SIG-M5 (cell line): ENCODE results near the gene METTL26.

Source experiments
- DNase-seq: peaks from one replicate; lab custom pipeline; 2025; lab: John Stamatoyannopoulos, UW

METTL26 gene

DNA sequence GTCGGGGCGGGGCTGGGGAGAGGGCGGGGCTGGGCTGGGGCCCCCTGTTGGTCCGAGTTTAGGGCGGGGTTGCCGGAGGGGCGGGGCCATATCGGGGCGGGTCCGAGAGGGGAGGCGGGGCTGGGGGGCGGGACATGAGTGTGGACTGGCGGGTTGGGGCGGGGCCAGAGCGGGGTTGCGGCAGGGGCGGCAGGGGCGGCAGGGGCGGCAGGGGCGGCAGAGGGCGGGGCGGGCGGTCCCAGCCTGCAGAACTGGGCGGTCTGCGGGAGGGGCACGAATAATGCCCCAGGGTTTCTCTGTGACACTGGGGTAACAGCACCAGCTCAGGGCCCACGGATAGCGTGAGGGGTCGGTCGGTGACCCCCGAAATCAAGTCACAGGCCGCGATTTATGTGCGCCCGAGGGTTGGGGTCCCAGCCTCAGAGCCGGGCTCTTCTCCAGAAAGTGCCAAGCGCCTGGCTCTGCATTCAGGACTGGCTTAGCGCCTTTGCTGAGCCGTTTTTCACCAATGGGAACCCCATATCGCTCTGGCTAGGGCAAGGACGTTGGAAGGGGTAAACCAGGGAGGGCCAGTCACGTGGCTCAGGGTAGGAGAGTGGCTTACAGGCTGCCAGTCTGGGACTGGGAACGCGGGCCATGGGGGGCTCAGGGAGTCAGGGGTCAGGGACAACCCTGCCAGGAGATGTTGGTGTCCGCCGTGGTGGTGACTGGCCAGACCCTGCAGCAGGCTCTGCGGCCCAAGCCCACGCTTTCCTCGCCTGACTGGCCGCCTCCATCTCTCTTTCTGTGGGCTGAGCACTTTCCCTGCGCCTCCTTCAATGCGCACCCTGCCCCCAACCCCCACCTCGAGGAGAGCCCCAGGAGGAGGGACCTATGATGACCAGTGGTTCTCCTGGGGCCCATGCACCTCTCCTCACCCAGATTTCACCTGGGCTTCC is 1.2 kb upstream of the METTL26 start:
- DNase-seq: no peak

DNA sequence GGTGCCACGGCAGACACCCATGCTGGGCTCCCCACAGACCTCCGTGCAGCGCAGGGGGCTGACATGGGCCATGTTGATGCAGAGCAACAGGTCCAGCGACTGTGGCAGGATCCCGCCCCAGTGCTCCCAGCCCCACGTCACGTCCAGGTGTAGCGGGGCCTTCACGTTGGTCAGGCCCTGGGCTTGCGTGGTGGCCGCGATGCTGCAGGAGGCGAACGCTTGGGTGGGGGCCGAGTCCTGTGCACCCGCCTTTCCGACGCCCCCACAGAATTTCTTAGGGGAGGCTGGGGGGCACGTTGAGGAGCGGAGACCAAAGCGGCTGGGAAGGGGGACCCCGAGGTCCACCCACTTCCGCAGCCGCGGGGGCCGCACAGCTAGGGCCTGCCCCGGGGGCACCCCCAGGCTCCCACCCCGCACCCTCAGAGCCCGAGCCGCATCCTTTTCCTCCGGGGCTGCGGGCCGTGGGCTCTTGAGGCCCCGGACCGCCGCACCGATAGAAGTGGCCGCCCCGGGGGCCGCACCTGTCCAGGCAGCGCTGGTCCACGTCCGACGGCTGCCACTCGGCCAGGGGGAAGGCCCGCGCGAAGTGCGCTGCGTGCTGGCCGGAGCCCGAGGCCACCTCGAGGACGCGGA is 416 bp downstream of the METTL26 start:
- DNase-seq: no peak

DNA sequence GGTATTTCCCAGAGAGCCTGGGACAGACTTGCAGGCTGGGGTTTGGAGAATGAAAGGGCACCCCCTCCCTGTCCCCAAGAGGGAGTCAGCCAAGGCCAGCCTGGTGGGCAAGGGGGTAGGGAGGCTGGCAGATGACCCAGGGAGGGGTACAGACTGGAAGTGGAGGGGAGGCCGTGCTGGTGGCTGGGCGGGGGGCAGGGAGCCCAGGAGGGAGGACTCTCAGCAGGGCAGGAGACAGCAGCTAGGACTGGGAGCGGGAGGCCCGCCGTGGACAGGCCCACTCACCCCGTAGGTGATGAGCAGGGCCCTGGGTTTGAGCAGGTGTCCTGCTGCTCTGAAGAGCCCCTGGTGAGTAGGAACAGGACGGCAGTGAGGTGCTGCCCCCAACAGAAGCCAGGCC is 1.1 kb downstream of the METTL26 start:
- no peak for DNase-seq

DNA sequence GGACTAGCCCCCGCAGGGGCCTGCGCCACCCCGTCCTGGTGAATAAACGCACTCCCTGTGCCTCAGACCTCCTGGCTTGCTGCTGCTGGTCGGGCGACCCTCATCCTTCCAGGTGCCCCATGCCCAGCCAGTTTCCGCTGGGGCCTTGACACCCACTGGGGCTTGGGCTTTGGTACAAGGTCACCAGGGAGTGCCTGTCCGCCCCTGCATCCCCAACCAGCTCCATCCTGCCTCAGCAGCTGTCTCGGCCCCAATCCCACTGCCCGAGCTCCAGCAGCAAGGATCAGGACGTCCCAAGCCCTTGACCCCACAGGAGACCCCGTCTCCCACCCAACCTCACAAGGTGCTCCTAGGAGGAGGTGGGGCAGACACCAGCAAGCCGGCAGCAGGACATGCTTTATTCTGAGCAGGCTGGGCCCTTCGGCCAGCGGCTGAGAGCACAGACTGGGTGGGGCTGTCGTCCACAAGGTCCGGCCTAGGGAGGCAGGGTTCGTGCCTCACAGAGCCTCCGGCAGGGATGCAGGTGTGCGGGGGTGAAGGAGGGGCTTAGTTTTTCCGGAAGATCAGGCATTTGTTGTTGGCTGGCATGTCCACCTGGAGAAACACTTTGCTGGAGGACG is 1.9 kb downstream of the METTL26 start:
- DNase-seq: no peak

DNA sequence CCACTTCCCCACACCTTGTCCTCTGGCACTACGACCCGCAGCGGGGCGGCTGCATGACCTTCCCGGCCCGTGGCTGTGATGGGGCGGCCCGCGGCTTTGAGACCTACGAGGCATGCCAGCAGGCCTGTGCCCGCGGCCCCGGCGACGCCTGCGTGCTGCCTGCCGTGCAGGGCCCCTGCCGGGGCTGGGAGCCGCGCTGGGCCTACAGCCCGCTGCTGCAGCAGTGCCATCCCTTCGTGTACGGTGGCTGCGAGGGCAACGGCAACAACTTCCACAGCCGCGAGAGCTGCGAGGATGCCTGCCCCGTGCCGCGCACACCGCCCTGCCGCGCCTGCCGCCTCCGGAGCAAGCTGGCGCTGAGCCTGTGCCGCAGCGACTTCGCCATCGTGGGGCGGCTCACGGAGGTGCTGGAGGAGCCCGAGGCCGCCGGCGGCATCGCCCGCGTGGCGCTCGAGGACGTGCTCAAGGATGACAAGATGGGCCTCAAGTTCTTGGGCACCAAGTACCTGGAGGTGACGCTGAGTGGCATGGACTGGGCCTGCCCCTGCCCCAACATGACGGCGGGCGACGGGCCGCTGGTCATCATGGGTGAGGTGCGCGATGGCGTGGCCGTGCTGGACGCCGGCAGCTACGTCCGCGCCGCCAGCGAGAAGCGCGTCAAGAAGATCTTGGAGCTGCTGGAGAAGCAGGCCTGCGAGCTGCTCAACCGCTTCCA is 2.6 kb downstream of the METTL26 start:
- DNase-seq: no peak

DNA sequence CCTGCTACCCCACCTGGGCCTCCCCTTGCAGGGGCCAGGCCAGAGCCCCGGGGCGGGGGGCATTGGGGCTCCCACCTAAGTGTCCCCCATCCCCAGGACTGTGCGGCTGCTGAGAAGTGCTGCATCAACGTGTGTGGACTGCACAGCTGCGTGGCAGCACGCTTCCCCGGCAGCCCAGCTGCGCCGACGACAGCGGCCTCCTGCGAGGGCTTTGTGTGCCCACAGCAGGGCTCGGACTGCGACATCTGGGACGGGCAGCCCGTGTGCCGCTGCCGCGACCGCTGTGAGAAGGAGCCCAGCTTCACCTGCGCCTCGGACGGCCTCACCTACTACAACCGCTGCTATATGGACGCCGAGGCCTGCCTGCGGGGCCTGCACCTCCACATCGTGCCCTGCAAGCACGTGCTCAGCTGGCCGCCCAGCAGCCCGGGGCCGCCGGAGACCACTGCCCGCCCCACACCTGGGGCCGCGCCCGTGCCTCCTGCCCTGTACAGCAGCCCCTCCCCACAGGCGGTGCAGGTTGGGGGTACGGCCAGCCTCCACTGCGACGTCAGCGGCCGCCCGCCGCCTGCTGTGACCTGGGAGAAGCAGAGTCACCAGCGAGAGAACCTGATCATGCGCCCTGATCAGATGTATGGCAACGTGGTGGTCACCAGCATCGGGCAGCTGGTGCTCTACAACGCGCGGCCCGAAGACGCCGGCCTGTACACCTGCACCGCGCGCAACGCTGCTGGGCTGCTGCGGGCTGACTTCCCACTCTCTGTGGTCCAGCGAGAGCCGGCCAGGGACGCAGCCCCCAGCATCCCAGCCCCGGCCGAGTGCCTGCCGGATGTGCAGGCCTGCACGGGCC is 3.4 kb downstream of the METTL26 start:
- no peak for DNase-seq

DNA sequence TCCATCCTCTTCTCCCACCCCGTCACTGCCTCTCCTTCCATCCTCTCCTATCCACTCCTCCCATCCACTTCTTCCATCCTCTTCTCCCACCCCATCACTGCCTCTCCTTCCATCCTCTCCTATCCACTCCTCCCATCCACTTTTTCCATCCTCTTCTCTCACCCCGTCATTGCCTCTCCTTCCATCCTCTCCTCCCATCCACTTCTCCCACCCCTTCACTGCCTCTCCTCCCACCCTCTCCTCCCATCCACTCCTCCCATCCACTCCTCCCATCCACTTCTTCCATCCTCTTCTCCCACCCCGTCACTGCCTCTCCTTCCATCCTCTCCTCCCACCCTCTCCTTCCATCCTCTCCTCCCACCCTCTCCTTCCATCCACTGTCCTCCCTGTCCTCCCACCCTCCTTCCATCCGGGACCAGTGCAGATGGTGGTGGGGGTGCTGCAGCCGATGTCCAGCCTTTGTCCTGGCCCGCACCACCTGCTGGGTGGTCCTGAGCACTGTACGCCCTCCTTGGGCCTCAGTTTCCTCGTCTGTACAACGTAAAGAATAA is 4.2 kb downstream of the METTL26 start:
- no peak for DNase-seq

DNA sequence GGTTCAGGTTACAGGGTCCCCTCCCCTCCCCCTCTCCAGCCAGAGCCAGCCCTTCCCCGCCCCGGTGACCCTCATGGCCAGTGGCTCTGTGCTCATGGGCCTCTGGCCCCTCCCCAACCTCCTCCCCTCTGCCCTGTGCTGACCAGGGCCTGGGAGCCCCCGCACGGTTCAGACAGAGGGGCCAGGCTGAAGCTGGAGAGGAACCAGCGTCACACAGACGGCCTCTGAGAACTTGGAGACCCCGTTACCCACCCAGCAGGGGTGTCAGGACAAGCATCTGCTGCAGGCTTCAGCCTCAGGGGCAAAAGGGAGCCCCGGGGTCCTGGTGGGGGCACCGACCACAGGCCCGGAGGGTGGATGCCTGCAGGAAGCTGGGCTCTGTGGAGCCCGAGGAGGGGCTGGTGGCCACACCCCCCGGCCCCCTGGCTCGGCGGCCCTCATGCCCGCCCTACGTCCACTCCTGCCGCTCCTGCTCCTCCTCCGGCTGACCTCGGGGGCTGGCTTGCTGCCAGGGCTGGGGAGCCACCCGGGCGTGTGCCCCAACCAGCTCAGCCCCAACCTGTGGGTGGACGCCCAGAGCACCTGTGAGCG is 5.2 kb downstream of the METTL26 start, which contains the start of gene WFIKKN1:
Gene WFIKKN1, plus strand, starts transcription at position 171 of the 591 bp plus-strand sequence. Its CDS starts 269 bp downstream, at position 440.
- no peak for DNase-seq

DNA sequence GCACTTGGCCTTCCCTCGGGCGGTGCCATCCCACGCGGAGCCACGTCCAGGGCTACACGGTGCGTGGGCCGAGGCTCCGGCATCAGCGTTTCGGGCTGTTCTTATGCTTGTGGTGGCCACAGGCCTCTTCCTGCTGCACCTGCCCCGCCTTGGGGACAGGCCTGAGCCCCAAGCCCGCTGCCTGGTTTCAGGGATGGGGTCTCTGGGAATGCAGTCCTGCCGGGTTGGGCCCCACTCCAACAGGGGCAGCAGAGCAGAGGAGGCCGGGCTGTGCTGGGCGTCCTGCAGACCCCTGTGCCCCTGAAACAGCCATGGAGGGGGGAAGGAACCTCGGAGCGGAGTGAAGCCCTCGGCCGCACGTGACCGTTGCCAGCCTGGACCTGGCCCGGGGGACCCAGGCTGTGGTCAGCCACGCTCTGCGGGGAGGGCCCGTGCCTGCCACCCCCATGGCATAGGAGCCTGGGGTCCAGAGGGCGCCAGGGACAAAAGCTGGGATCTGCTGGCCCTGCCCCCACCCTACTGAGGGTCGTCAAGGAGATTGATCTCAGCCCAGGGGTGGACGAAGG is 5.8 kb downstream of the METTL26 start:
- DNase-seq: no peak

DNA sequence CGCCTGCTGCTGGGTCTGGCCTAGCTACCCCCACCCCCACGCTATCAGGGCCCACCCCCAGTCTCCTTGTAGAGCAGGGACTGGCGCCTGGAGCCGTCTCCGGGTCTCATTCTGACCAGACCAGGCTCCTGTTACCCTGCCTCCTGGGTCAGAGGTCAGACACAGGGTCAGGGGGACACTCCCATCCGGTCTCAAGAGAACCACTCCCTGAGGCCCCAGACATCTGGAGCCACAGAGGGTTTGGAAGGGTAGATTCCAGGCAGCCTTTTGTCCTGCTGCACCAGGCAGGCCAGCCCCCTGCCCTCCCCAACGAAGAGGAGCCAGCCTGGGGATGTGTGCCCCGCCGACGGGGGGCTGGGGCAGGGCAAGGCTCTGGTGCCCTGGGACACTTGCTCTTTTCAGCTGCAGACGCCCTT is 6.3 kb downstream of the METTL26 start:
- no peak for DNase-seq

DNA sequence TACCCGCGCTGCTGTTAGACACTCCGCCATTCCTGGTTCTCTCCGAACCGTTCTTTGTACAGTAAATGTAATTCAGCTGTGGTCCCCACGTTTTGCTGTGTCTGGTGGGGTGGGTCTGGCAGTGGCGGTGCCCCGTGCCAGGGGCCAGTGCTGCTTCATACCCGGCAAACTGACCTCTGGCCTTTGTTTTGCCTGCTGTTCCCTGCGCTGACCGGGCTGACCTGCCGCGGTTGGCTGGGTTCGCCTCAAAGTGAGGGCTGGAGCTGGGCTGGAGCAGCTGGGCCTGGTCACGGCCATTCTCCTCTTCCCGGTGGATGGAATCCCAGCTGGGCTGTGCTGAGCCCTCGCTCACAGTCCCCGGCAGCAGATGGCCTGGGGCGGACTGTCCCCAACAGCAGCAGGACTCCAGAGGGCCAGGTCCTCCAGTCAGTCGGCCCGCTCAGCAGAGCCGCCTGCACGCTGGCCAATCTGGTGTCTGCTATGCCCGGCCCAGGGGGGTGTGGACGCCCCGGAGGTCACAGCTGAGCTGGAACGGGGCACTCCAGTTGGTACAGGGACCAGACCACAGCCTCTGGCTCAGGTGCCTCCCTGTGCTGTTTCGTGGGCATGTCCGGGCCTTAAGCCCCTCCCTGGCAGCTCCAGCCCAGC is 6.8 kb downstream of the METTL26 start:
- DNase-seq: no peak

DNA sequence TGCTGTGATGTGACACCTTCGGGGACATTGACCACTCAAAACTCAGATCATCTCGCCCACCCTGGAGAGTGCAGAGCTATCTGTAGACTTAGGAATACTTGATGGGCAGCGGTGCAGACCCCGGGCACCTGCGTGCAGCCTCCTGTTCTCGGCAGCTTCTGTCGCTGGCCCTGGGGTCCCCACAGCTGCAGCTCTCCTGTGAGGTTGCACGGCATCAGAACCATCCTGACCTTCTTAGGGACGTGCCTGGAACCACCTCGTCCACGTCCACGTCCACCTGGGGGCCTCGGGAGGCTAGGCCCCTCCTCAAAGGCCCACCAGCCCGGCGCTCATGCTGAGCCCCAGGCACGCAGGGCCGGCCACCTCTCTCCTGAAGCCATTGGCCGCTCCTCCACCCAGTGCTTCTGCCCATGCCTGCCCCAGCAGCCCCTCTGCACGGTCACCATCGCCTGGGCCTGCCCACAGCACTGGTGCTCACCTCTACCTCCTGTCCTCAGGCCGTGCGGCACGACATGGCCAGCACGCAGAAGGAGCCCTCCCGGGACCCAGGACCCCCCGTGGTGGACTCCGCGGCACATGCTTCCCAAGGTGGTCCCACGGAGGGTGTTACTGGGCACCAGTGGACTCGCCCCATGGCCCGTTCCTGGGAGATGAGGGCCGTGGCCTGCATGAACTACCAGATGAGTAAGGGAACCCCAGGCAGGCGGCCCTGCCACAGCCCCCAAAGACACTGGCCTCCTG is 7.6 kb downstream of the METTL26 start:
- no peak for DNase-seq

DNA sequence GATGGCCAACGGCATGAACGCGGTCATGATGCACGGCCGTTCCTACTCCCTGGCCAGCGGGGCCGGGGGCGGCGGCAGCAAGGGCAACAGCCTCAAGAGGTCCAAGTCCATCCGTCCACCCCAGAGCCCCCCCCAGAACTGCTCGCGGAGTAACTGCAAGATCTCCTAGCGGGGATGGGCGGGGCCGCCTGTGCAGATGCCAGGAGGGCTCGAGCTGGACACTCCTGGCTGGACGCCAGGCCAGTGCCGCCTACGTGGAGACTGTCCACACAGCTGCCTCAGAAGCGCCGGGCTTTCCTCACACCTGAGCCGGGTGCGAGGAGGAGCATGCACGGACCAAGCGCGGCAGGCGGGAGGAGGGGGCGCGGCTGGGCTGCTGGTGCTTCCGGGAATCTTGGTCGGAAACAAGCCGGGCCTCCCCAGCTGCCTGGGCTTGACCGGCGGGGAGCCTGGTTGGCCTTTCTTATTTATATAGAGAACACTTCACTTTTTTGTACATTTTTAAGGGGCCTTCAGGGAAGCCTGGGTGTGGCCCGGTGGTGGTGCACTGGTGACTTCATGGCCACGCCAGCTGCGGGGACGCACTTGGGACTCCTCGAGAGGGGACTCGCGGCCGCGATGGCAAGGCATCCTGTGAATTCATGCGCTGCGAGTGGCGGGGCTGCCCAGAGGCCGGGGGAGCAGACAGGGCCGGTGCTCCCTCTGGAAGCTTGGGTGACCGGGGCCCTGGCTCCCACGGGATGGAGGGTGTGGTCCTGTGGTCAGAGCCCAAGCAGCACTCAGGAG is 8.5 kb downstream of the METTL26 start:
- DNase-seq: no peak

DNA sequence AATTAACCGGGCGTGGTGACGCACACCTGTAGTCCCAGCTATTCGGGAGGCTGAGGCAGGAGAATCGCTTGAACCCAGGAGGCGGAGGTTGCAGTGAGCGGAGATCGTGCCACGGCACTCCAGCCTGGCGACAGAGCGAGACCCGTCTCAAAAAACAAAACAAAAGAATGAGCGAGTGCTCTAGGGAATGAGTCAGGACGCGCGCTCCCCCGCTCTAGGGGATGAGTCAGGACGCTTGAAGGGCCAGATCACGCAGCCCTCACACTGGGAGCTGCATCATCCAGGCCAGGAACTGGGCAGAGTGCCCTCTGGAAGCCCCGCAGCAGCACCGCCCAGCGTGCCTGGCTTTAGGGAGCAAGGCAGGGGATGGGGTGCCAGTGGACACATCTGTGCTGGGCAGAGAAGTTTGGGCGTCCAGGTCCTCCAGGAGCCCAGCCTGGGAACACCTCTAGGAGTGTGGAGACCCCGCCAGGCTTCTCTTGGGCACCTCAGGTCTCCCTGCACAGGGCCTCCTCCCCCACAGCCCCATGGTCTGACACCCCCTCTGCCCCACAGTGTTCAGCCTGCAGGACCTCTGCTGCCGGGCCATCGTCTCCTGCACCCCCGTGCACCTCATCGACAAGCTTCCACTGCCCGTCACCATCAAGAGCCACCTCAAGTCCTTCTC is 9.2 kb downstream of the METTL26 start:
- DNase-seq: no peak

DNA sequence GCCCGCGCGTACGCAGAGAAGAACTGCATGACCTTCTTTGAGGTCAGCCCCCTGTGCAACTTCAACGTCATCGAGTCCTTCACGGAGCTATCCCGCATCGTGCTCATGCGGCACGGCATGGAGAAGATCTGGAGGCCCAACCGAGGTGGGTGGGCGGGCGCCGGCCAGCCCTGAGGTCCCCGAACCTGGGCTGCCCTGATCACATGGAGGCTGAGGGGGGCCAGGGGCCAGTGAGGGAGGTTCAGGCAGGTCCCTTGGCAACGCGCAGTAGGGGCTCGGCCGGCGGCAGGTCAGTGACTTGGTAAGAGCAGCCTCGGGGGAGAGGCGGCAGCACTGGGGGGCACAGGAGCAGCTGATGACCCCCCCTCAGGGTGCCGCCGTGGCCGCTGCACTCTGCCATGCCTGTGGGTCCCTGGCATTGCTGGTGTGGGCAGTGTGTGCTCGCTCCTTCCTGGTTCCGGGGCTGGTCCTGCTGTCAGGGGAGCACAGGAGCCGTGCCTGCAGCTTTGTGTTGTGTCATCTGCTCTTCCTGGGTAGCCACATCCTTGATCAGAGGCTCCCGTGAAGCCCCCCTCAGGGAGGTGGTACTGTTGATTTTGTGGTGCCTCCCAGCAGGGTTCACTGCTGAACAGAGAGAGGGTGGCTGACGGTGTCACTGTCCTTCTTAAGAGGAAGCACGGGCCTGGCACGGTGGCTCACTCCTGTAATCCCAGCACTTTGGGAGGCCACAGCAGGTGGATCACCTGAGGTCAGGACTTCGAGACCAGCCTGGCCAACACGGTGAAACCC is 9.9 kb downstream of the METTL26 start:
- DNase-seq: no peak

DNA sequence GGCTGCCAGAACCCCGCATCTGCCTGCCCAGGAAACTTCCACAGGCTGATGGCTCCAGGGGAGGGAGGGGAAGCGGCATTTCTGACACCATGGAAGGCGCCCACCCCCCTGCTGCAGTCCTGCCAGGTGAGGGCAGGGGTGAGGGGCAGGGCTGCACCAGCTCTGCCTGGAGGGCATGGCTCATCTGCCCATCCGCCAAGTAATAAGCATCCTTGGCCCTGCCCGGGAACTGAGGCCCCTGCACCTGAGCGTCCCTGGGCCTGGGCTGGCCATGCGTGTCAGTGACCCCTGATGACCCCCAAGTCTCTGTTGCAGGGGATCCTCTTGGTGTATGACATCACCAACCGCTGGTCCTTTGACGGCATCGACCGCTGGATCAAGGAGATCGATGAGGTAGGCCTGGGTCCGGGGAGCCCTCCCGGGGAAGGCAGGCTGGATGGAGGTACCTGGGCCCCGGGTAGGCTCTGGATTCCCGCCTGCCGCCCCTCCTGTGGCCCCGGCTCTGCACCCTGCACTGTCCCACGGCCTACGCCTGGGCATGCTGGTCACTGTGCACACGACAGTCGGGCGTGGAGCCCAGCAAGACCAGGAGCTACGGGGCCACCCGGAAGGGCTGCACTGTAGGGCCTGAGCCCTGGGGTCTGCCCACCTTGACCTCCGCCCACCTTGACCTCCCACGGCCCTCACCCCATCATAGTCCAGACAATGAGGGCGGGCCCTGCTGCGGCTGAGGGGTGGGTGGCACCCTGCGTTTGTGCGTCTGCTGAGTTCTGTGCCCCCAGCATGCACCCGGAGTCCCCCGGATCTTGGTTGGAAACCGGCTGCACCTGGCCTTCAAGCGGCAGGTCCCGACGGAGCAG is 10.8 kb downstream of the METTL26 start:
- DNase-seq: no peak
